MM.1S (cell line): ENCODE results near the gene BEST4.
"Not testable (repeated sequence)": the region's sequence is repeated elsewhere in the genome, so short reads cannot be mapped to it uniquely, and the experiment has no call there.

ENCODE experiments used
- DNase-seq: peaks from one replicate; pipeline ENCODE4 v3.0.0-alpha.2; 2015
- H2AFZ ChIP-seq: fragments of 300-600 bp; sonication (generic); 2 replicates; pipeline ENCODE4 v1.6.0; 2016; ENCODE audit warnings: antibody characterized with exemption, low read length
- H3F3A ChIP-seq: fragments of 300-600 bp; sonication (generic); 2 replicates; pipeline ENCODE4 v1.6.1; 2016; ENCODE audit warnings: mild to moderate bottlenecking, antibody characterized with exemption, low read length, moderate library complexity, mixed read lengths; ENCODE audit not compliant: insufficient read depth
- H3K27ac ChIP-seq: fragments of 300-600 bp; sonication (generic); 2 replicates; pipeline ENCODE4 v1.5.1; 2016; ENCODE audit warnings: mild to moderate bottlenecking, low read length
- H3K27me3 ChIP-seq: fragments of 300-600 bp; sonication (generic); replicated peaks from 2 replicates; pipeline ENCODE4 v1.6.0; 2016; ENCODE audit warnings: low read length; ENCODE audit not compliant: insufficient read depth
- H3K36me3 ChIP-seq: fragments of 300-600 bp; sonication (generic); replicated peaks from 2 replicates; pipeline ENCODE4 v1.6.1; 2016; ENCODE audit warnings: mild to moderate bottlenecking, low read length, mixed read lengths; ENCODE audit not compliant: insufficient read depth
- H3K4me1 ChIP-seq: fragments of 300-600 bp; sonication (generic); 2 replicates; pipeline ENCODE4 v1.6.1; 2016; ENCODE audit warnings: low read length, mixed read lengths
- H3K4me2 ChIP-seq: fragments of 300-600 bp; sonication (generic); 2 replicates; pipeline ENCODE4 v1.6.0; 2016; ENCODE audit warnings: low read depth, low read length
- H3K4me3 ChIP-seq: fragments of 300-600 bp; sonication (generic); 2 replicates; pipeline ENCODE4 v1.5.1; 2016; ENCODE audit warnings: low read length, mixed read lengths
- H3K79me2 ChIP-seq: fragments of 300-600 bp; sonication (generic); 2 replicates; pipeline ENCODE4 v1.6.1; 2016; ENCODE audit warnings: mixed run types, low read length, mixed read lengths
- H3K9ac ChIP-seq: fragments of 300-600 bp; sonication (generic); 2 replicates; pipeline ENCODE4 v1.6.1; 2016; ENCODE audit warnings: low read length, mixed read lengths
- H3K9me2 ChIP-seq: fragments of 300-600 bp; sonication (generic); replicated peaks from 2 replicates; pipeline ENCODE4 v1.6.1; 2016; ENCODE audit warnings: mild to moderate bottlenecking, low read length, mixed read lengths; ENCODE audit not compliant: insufficient read depth
- H3K9me3 ChIP-seq: fragments of 300-600 bp; sonication (generic); replicated peaks from 2 replicates; pipeline ENCODE4 v1.6.1; 2016; ENCODE audit warnings: mild to moderate bottlenecking, low read length, mixed read lengths; ENCODE audit not compliant: insufficient read depth
- H4K20me1 ChIP-seq: fragments of 300-600 bp; sonication (generic); 2 replicates; pipeline ENCODE4 v1.6.1; 2016; ENCODE audit warnings: mild to moderate bottlenecking, low read length, moderate library complexity, mixed read lengths; ENCODE audit not compliant: insufficient read depth
- CTCF ChIP-seq: fragments of 300-600 bp; sonication (generic); IDR thresholded peaks from 2 replicates; pipeline ENCODE4 v1.5.1; 2016; ENCODE audit warnings: antibody characterized with exemption, low read length, mixed read lengths
- EZH2 ChIP-seq: fragments of 300-600 bp; sonication (generic); optimal IDR thresholded peaks from 2 replicates; pipeline ENCODE3; 2017; ENCODE audit warnings: low read depth, mild to moderate bottlenecking, antibody characterized with exemption, low read length, mixed read lengths
- EZH2phosphoT487 ChIP-seq: fragments of 300-600 bp; sonication (generic); IDR thresholded peaks from 2 replicates; pipeline ENCODE4 v1.6.1; 2018; ENCODE audit warnings: antibody characterized with exemption, low read length

The BEST4 gene

GRCh38 chr1:44812822-44813543 is 25.0 kb upstream of the BEST4 start:
- H4K20me1 ChIP-seq = no peaks in the 10 kb centered on the region
- no peaks in the 10 kb centered on the region for H3K9me2 ChIP-seq
- no peak overlapping the region for H3K27ac ChIP-seq
- peak overlapping the region; percentile 56 for H3K4me2 ChIP-seq
- no peaks in the 10 kb centered on the region for H3K9me3 ChIP-seq
- TF ChIP-seq CTCF = no peak
- no peak for TF ChIP-seq EZH2
- no peak overlapping the region for H3K9ac ChIP-seq
- peaks cover 9% of the 10 kb centered on the region; the same call in 1 of the 2 replicates for H3K27me3 ChIP-seq
- peaks cover 19% of the 10 kb centered on the region for H3K4me1 ChIP-seq
- no peaks in the 10 kb centered on the region for H3K36me3 ChIP-seq
- H2AFZ ChIP-seq = peak overlapping the region; percentile 76
- peaks cover 11% of the 10 kb centered on the region for H3F3A ChIP-seq
- no peak for DNase-seq
- no peaks in the 10 kb centered on the region for H3K79me2 ChIP-seq
- H3K4me3 ChIP-seq = peak overlapping the region; percentile 65

GRCh38 chr1:44811234-44811633 is 23.3 kb upstream of the BEST4 start:
- Histone ChIP-seq H3K4me1 (peaks cover 19% of the 10 kb centered on the region), H3K4me2 (no peak overlapping the region), H3K9me3 (no peaks in the 10 kb centered on the region), H3K27me3 (0 out of 2 replicates have a peak, but pooled peaks cover 4% of the 10 kb centered on the region), H3K27ac (no peak overlapping the region), H3K79me2 (no peaks in the 10 kb centered on the region), H3K9ac (no peak overlapping the region), H3K9me2 (no peaks in the 10 kb centered on the region), H2AFZ (no peak overlapping the region), H3F3A (peaks cover 11% of the 10 kb centered on the region; the same call in 1 of the 2 replicates), H3K36me3 (no peaks in the 10 kb centered on the region), H3K4me3 (no peak overlapping the region), H4K20me1 (no peaks in the 10 kb centered on the region)
- no peak for DNase-seq
- TF ChIP-seq CTCF (no peak), EZH2phosphoT487 (no peak), EZH2 (no peak)

GRCh38 chr1:44810762-44811105 is 22.8 kb upstream of the BEST4 start:
- H3K9ac ChIP-seq, H3K9me3 ChIP-seq, H3K36me3 ChIP-seq, H3K79me2 ChIP-seq, H3K9me2 ChIP-seq, DNase-seq, H3K27me3 ChIP-seq, H4K20me1 ChIP-seq, H2AFZ ChIP-seq, H3K4me2 ChIP-seq, H3K27ac ChIP-seq, H3K4me3 ChIP-seq: not testable (repeated sequence)
- Histone ChIP-seq H3K4me1 (peaks cover 19% of the 10 kb centered on the region), H3F3A (peaks cover 11% of the 10 kb centered on the region; the same call in 1 of the 2 replicates)

GRCh38 chr1:44810101-44810761 is 22.3 kb upstream of the BEST4 start:
- H3K4me1 ChIP-seq = peaks cover 19% of the 10 kb centered on the region

More at GRCh38 chr1:44810101-44810761, 22.3 kb upstream of the BEST4 start:
- Histone ChIP-seq H3K36me3 (no peaks in the 10 kb centered on the region), H3K9ac (no peak overlapping the region), H3K4me3 (no peak overlapping the region), H2AFZ (peak overlapping the region; percentile 52; the same call in 1 of the 2 replicates), H3K4me2 (no peak overlapping the region), H3F3A (peaks cover 11% of the 10 kb centered on the region; the same call in 1 of the 2 replicates), H3K9me3 (no peaks in the 10 kb centered on the region), H3K27me3 (0 out of 2 replicates have a peak, but pooled peaks cover 4% of the 10 kb centered on the region), H3K9me2 (no peaks in the 10 kb centered on the region), H4K20me1 (no peaks in the 10 kb centered on the region), H3K27ac (peak overlapping the region; percentile 54; the same call in 1 of the 2 replicates), H3K79me2 (no peaks in the 10 kb centered on the region)
- no peak for DNase-seq
- TF ChIP-seq EZH2phosphoT487 (no peak), CTCF (no peak), EZH2 (no peak)
